NCI-H2081 treated with DMSO at 0.1 percent for 48 hours (cell line): ENCODE results near the gene SLC2A13.
"Not testable (repeated sequence)": the region's sequence is repeated elsewhere in the genome, so short reads cannot be mapped to it uniquely, and the experiment has no call there.

ENCODE experiments used
- DNase-seq: peaks from one replicate; lab custom pipeline; 2025; lab: John Stamatoyannopoulos, UW

SLC2A13 gene

GRCh38 chr12:40104461-40105264 is 1.2 kb downstream of the SLC2A13 start:
- no peak for DNase-seq

- no peak for DNase-seq
Observed at GRCh38 chr12:40103043-40103442, 2.8 kb downstream of the SLC2A13 start.

- no peak for DNase-seq
Observed at GRCh38 chr12:40101747-40102146, 4.1 kb downstream of the SLC2A13 start.

GRCh38 chr12:40099423-40099853 is 6.4 kb downstream of the SLC2A13 start:
- no peak for DNase-seq

- no peak for DNase-seq
Observed at GRCh38 chr12:40098406-40099145, 7.3 kb downstream of the SLC2A13 start.

GRCh38 chr12:40093512-40093911 is 12.4 kb downstream of the SLC2A13 start:
- no peak for DNase-seq

- DNase-seq = no peak
Observed at GRCh38 chr12:40086471-40086870, 19.4 kb downstream of the SLC2A13 start.

GRCh38 chr12:40078266-40078665 is 27.6 kb downstream of the SLC2A13 start:
- no peak for DNase-seq

- DNase-seq = no peak
Observed at GRCh38 chr12:40075458-40075857, 30.4 kb downstream of the SLC2A13 start.

GRCh38 chr12:40068416-40068815 is 37.5 kb downstream of the SLC2A13 start:
- DNase-seq = no peak

GRCh38 chr12:40065636-40066035 is 40.2 kb downstream of the SLC2A13 start:
- DNase-seq = no peak

GRCh38 chr12:40063414-40063813 is 42.5 kb downstream of the SLC2A13 start:
- peak; percentile 79 for DNase-seq

GRCh38 chr12:40058721-40059190 is 47.1 kb downstream of the SLC2A13 start:
- peak; percentile 35 for DNase-seq

- peak; percentile 46 for DNase-seq
Observed at GRCh38 chr12:40056373-40056772, 49.5 kb downstream of the SLC2A13 start.

GRCh38 chr12:40055776-40056175 is 50.1 kb downstream of the SLC2A13 start:
- no peak for DNase-seq

GRCh38 chr12:40055228-40055579 is 50.7 kb downstream of the SLC2A13 start:
- DNase-seq = no peak

- peak; percentile 55 for DNase-seq
Observed at GRCh38 chr12:40054555-40055227, 51.2 kb downstream of the SLC2A13 start.

GRCh38 chr12:40049268-40049667 is 56.6 kb downstream of the SLC2A13 start:
- no peak for DNase-seq

- DNase-seq = not testable (repeated sequence)
Observed at GRCh38 chr12:40047002-40047401, 58.9 kb downstream of the SLC2A13 start.

GRCh38 chr12:40045656-40046055 is 60.2 kb downstream of the SLC2A13 start:
- DNase-seq = no peak

GRCh38 chr12:40044396-40044795 is 61.5 kb downstream of the SLC2A13 start:
- DNase-seq = no peak

- no peak for DNase-seq
Observed at GRCh38 chr12:40039598-40039997, 66.3 kb downstream of the SLC2A13 start.

- no peak for DNase-seq
Observed at GRCh38 chr12:40038619-40039018, 67.3 kb downstream of the SLC2A13 start.
